K562 (cell line): ENCODE results near the gene C3. TPM values are rescaled to one million over a fixed set of nuclear protein-coding genes. Genes with fewer than 3 reads are reported as not detected.
A peak's percentile ranks its signal among the peaks of the same experiment; 100 is the strongest.

Experiments
- ATAC-seq: fragments of 200-7000 bp; cut with Tn5 transposase; 3 replicates; pipeline ENCODE4 v1.9.1; 2020; ENCODE audit warnings: moderate library complexity
- BruUV-seq: library from RNA; stranded (reverse); fragments of 400-500 nt; replicated peaks from 2 replicates; lab custom pipeline; 2021; lab: Mats Ljungman, UMichigan
- CTCF ChIA-PET: fragments of 300-600 bp; formaldehyde crosslinking; extraction: SDS; loops from one replicate; lab custom pipeline; 2021; ENCODE audit warnings: low intra/inter-chr PET ratio; lab: Yijun Ruan, JAX
- POLR2A ChIA-PET: fragments of 300-600, 350-650 bp; sonication (Branson Sonifier 250); formaldehyde crosslinking; extraction: SDS; loops from one replicate; lab custom pipeline; 2021; ENCODE audit warnings: antibody characterized with exemption, inconsistent platforms; lab: Yijun Ruan, JAX
- DNase-seq, 4 experiments: peaks; one replicate each; pipeline versions ENCODE4 v3.0.0 to v3.0.0-alpha.2; 2011 to 2018; ENCODE audit warnings: low spot score in 3 of 4, mixed read lengths in 3 of 4; ENCODE audit errors: extremely low read depth in 1 of 4
- FAIRE-seq: peaks from 2 replicates; lab custom pipeline; 2011; peaks lifted over from hg19 to GRCh38; lab: Jason Lieb, UNC
- H2AFZ ChIP-seq: 2 replicates; pipeline ENCODE4 v1.6.0; 2011; ENCODE audit warnings: low read depth, low read length, control low read depth, inconsistent platforms
- H3K27ac ChIP-seq: fragments of 200-600 bp; 3 replicates; pipeline ENCODE4 v1.8.0; 2011; ENCODE audit warnings: low read depth, mild to moderate bottlenecking, control low read depth, inconsistent platforms, low read length, moderate library complexity, mixed read lengths; ENCODE audit errors: extremely low read depth
- H3K27me3 ChIP-seq, 2 experiments: fragments of 300-600 bp in 1 of 2; 2 replicates in 1 of 2; 3 replicates in 1 of 2; pipeline versions ENCODE4 v1.6.0 to v1.8.0; 2011; ENCODE audit warnings: inconsistent platforms in 2 of 2, low read length in 2 of 2, mild to moderate bottlenecking in 1 of 2, mixed read lengths in 1 of 2, moderate library complexity in 1 of 2; ENCODE audit not compliant: control insufficient read depth in 2 of 2, insufficient read depth in 2 of 2
- H3K36me3 ChIP-seq: fragments of 300-600 bp; 3 replicates; pipeline ENCODE4 v1.8.0; 2011; ENCODE audit warnings: mild to moderate bottlenecking, low read length, inconsistent platforms; ENCODE audit not compliant: control insufficient read depth, insufficient read depth
- H3K4me1 ChIP-seq, 2 experiments: fragments of 200-600 bp in 1 of 2; replicated peaks in 1 of 2; 2 replicates in 1 of 2; 3 replicates in 1 of 2; pipeline versions ENCODE4 v1.5.1 to v1.8.0; 2011; ENCODE audit warnings: inconsistent platforms in 2 of 2, low read length in 2 of 2, mild to moderate bottlenecking in 1 of 2, mixed read lengths in 1 of 2, moderate library complexity in 1 of 2; ENCODE audit not compliant: control insufficient read depth in 2 of 2, insufficient read depth in 2 of 2
- H3K4me2 ChIP-seq: 2 replicates; pipeline ENCODE4 v1.6.1; 2011; ENCODE audit warnings: low read length, control low read depth, inconsistent platforms, mixed read lengths; ENCODE audit not compliant: insufficient read depth
- H3K4me3 ChIP-seq: fragments of 200-600 bp; sonication (generic), shearing (Covaris generic); 2 replicates; pipeline ENCODE4 v1.5.1; 2016; ENCODE audit warnings: control low read depth, inconsistent platforms
- H3K79me2 ChIP-seq: fragments of 200-600 bp; 3 replicates; pipeline ENCODE4 v1.8.0; 2011; ENCODE audit warnings: low read length, inconsistent platforms; ENCODE audit not compliant: control insufficient read depth, insufficient read depth
- H3K9ac ChIP-seq, 2 experiments: 2 replicates each; pipeline versions ENCODE4 v1.6.0 to v1.6.1; 2011; ENCODE audit warnings: low read depth in 2 of 2, low read length in 2 of 2, control low read depth in 1 of 2, inconsistent platforms in 1 of 2, mild to moderate bottlenecking in 1 of 2, mixed read lengths in 1 of 2; ENCODE audit not compliant: insufficient read depth in 1 of 2
- H3K9me1 ChIP-seq: one replicate; pipeline ENCODE4 v1.6.0; 2011; ENCODE audit warnings: inconsistent platforms, mild to moderate bottlenecking, low read length, moderate library complexity; ENCODE audit not compliant: control insufficient read depth, insufficient read depth
- H3K9me3 ChIP-seq: replicated peaks from 2 replicates; pipeline ENCODE4 v1.5.1; 2011; ENCODE audit warnings: low read depth, low read length, inconsistent platforms; ENCODE audit not compliant: control insufficient read depth, insufficient read depth
- H4K20me1 ChIP-seq: replicated peaks from 2 replicates; pipeline ENCODE4 v1.6.1; 2011; ENCODE audit warnings: low read length, inconsistent platforms, mixed read lengths; ENCODE audit not compliant: control insufficient read depth, insufficient read depth
- NCOA2 ChIP-seq, 2 experiments: fragments of 450-650 bp; IDR thresholded peaks; 2 replicates each; pipeline ENCODE4 v1.6.1; 2018; ENCODE audit warnings: mild to moderate bottlenecking in 2 of 2, moderate library complexity in 1 of 2; ENCODE audit not compliant: partially characterized antibody in 2 of 2
- NR2C1 ChIP-seq, 2 experiments: fragments of 450-650 bp; IDR thresholded peaks; 2 replicates each; pipeline ENCODE4 v1.6.1; 2017; ENCODE audit warnings: mild to moderate bottlenecking in 2 of 2, antibody characterized with exemption in 1 of 2, inconsistent platforms in 1 of 2, missing compliant biosample characterization in 1 of 2, missing genetic modification characterization in 1 of 2
- SNRNP70 ChIP-seq: fragments of 200-400 bp; formaldehyde crosslinking; optimal IDR thresholded peaks from 2 replicates; pipeline ENCODE3; 2017; ENCODE audit warnings: low read depth, low read length
- TAF15 ChIP-seq: fragments of 200-400 bp; formaldehyde crosslinking; IDR thresholded peaks from 2 replicates; pipeline ENCODE4 v1.6.1; 2017; ENCODE audit warnings: mild to moderate bottlenecking, low read depth, low read length, moderate library complexity
- THAP7 ChIP-seq: fragments of 250-450 bp; sonication (Bioruptor Pico); IDR thresholded peaks from 2 replicates; pipeline ENCODE4 v1.5.0; 2021
- U2AF1 ChIP-seq: fragments of 200-400 bp; formaldehyde crosslinking; optimal IDR thresholded peaks from 2 replicates; pipeline ENCODE3; 2017; ENCODE audit warnings: mild to moderate bottlenecking, low read depth, low read length, moderate library complexity
- ZNF263 ChIP-seq: sonication (generic); formaldehyde crosslinking; IDR thresholded peaks from 2 replicates; pipeline ENCODE4 v1.8.0; 2022; ENCODE audit warnings: mild to moderate bottlenecking, missing genetic modification reagents, borderline replicate concordance
- WGBS: fragments of 100-300 bp; shearing (Covaris generic); methylation state at CpG from one replicate; pipeline ENCODE4 v1.1.6; 2016; ENCODE audit warnings: low coverage, mixed read lengths; ENCODE audit not compliant: insufficient coverage; ENCODE audit errors: missing lambda C conversion rate; 5-methylcytosine and 5-hydroxymethylcytosine counted together
- in situ Hi-C: fragments of 300-500 bp; cut with MboI; formaldehyde crosslinking; loops from 4 replicates; pipeline ENCODE4 v1.15.0; 2018; ENCODE audit warnings: inconsistent platforms, mixed read lengths
- intact Hi-C: fragments of 100-400 bp; cut with micrococcal nuclease; formaldehyde crosslinking; loops from 2 replicates; pipeline ENCODE4 v1.14.2; 2022
- polyA plus RNA-seq, 8 experiments: library from polyadenylated mRNA; depleted of rRNA in 4 of 8; stranded (reverse) in 5 of 8; unstranded in 3 of 8; fragments of >200 nt; fragmentation: Nextera tagmentation in 2 of 8; fragmentation: Illumina TruSeq in 1 of 8; extraction: Ambion mirVana in 2 of 8; extraction: Trizol in 1 of 8; gene quantifications; 2 replicates each; pipeline versions ENCODE4 v1.2.1 to v1.2.3, GENCODE V29; 2011 to 2014; ENCODE audit warnings: inconsistent platforms in 1 of 8, missing spikeins in 1 of 8
- total RNA-seq, 7 experiments: library from RNA; depleted of rRNA in 6 of 7; stranded (reverse); fragments of >200 nt in 6 of 7; fragmentation: Illumina TruSeq in 2 of 7; extraction: Trizol in 2 of 7; gene quantifications; 2 replicates each; pipeline versions ENCODE4 v1.2.1 to v1.2.3, GENCODE V29; 2011 to 2021; ENCODE audit warnings: low replicate concordance in 1 of 7

Gene C3
- total and polyA plus RNA-seq, 9 of the 15 experiments (the other 6 are each of a cell fraction or from before 2014, with no cell fraction given): 0.59 to 10.6 (median 2.2) TPM

GRCh38 chr19:6705931-6706632 is 14.4 kb downstream of the C3 start:
- peaks cover 0 to 19% of the 10 kb centered on the region in 2 experiments; a peak in 2 of 5 replicates for H3K4me1 ChIP-seq
- H3K9ac ChIP-seq: no peak overlapping the region
- ATAC-seq: no peak
- in situ Hi-C loops: no loop called here
- FAIRE-seq: no peak
- no peaks in the 10 kb centered on the region for H3K36me3 ChIP-seq
- H3K27me3 ChIP-seq: peaks cover 20 to 37% of the 10 kb centered on the region in 2 experiments; a peak in 4 of 5 replicates
- intact Hi-C loops: no loop called here
- no peaks in the 10 kb centered on the region for H3K9me3 ChIP-seq
- H3K27ac ChIP-seq: no peak overlapping the region
- H3K9me1 ChIP-seq: no peaks in the 10 kb centered on the region
- CTCF ChIA-PET: no interaction called here
- no peak overlapping the region for H3K4me2 ChIP-seq
- WGBS: 22% methylated on average over 8 of the region's 11 CpGs
- no peak for DNase-seq
- POLR2A ChIA-PET: no interaction called here
- no peaks in the 10 kb centered on the region for H3K79me2 ChIP-seq
- H2AFZ ChIP-seq: no peak overlapping the region
- H3K4me3 ChIP-seq: no peak overlapping the region
- BruUV-seq: no TSS peak
- no peaks in the 10 kb centered on the region for H4K20me1 ChIP-seq
- TF ChIP-seq U2AF1 (no peak), ZNF263 (CRISPR knock-in tag) (peak; percentile 75; the same call in 1 of the 2 replicates)

GRCh38 chr19:6700586-6701316 is 19.7 kb downstream of the C3 start:
- Histone ChIP-seq H3K4me2 (no peak overlapping the region), H4K20me1 (no peaks in the 10 kb centered on the region), H3K79me2 (no peaks in the 10 kb centered on the region), H3K9ac (0 out of 4 replicates have a peak overlapping the region, but pooled peaks of 1 of the 2 experiments have one; percentile 0), H3K27me3 (peaks cover 13 to 20% of the 10 kb centered on the region in 2 experiments; a peak in 3 of 5 replicates), H3K4me1 (peaks cover 6 to 7% of the 10 kb centered on the region in 2 experiments; a peak in 2 of 5 replicates), H3K4me3 (no peak overlapping the region), H3K9me3 (no peaks in the 10 kb centered on the region), H3K36me3 (no peaks in the 10 kb centered on the region), H3K9me1 (no peaks in the 10 kb centered on the region), H3K27ac (no peak overlapping the region), H2AFZ (peak overlapping the region; percentile 18)
- no TSS peak for BruUV-seq
- WGBS: 22% methylated on average over 8 of the region's 8 CpGs
- TF ChIP-seq NR2C1 (IDR thresholded peaks at IDR 0.05) (no peak), NR2C1 (tag; IDR thresholded peaks at IDR 0.05) (no peak), TAF15 (no peak), SNRNP70 (no peak), THAP7 (CRISPR knock-in tag) (no peak), NCOA2 (IDR thresholded peaks at IDR 0.05; ENCODE audit: partially characterized antibody in 2 of 2) (peak in 1 of 2 experiments; percentile 91)
- in situ Hi-C loops: no loop called here
- POLR2A ChIA-PET: interaction anchor here (0.6 to 0.7 kb wide), 2 partner anchors 9 to 999 kb away, joined by 3 read pairs; no protein-coding TSS in a partner anchor
- DNase-seq: no peak
- FAIRE-seq: peak; percentile 11
- intact Hi-C loops: no loop called here
- no peak; the same call in 2 of the 3 replicates for ATAC-seq
- CTCF ChIA-PET: no interaction called here
